AG04450 (cell line): ENCODE data around the gene LAMA5. TPM values are rescaled to one million over a fixed set of nuclear protein-coding genes. Genes with fewer than 3 reads are reported as not detected.

Source experiments
- CTCF ChIA-PET: fragments of 300-600, 350-600 bp; formaldehyde crosslinking; extraction: SDS; loops from one replicate; lab custom pipeline; 2022; ENCODE audit warnings: antibody characterized with exemption, inconsistent platforms; lab: Charles Lee
- POLR2A ChIA-PET: fragments of 350-600 bp; formaldehyde crosslinking; extraction: SDS; loops from one replicate; lab custom pipeline; 2021; ENCODE audit warnings: antibody characterized with exemption, inconsistent platforms; lab: Yijun Ruan, JAX
- DNase-seq: peaks from one replicate; pipeline ENCODE4 v3.0.0-alpha.2; 2011; ENCODE audit warnings: low read depth, low spot score
- H3K27ac ChIP-seq: one replicate; pipeline ENCODE4 v1.5.1; 2012; ENCODE audit warnings: low read depth, low read length, control low read depth
- H3K27me3 ChIP-seq: one replicate; pipeline ENCODE4 v1.6.0; 2012; ENCODE audit warnings: low read length; ENCODE audit not compliant: control insufficient read depth, insufficient read depth
- H3K4me3 ChIP-seq: 2 replicates; pipeline ENCODE4 v1.5.1; 2011; ENCODE audit warnings: mild to moderate bottlenecking, low read depth, low read length, control low read depth
- H3K9me3 ChIP-seq: 2 replicates; pipeline ENCODE4 v1.5.1; 2012; ENCODE audit warnings: low read length; ENCODE audit not compliant: control insufficient read depth, insufficient read depth
- polyA plus RNA-seq: library from polyadenylated mRNA; depleted of rRNA; stranded (reverse); fragments of >200 nt; gene quantifications from 2 replicates; pipeline ENCODE4 v1.2.3, GENCODE V29; 2011
- TF ChIP-seq, protein P1 (sequence below): IDR thresholded peaks from 2 replicates; pipeline ENCODE4 v1.5.1; 2011; ENCODE audit warnings: low read depth, low read length, control low read depth, inconsistent platforms

The LAMA5 gene
- polyA plus RNA-seq, 1 experiment = 1.9 TPM

GRCh38 chr20:62333820-62334595, 33.1 kb downstream of the LAMA5 start:
- Histone ChIP-seq H3K4me3 (no peak overlapping the region), H3K27ac (no peak overlapping the region), H3K27me3 (no peaks in the 10 kb centered on the region), H3K9me3 (no peaks in the 10 kb centered on the region; the same call in 1 of the 2 replicates)
- ChIA-PET POLR2A (no interaction called here), CTCF (no interaction called here)
- no peak for DNase-seq
- TF ChIP-seq, protein P1, sequence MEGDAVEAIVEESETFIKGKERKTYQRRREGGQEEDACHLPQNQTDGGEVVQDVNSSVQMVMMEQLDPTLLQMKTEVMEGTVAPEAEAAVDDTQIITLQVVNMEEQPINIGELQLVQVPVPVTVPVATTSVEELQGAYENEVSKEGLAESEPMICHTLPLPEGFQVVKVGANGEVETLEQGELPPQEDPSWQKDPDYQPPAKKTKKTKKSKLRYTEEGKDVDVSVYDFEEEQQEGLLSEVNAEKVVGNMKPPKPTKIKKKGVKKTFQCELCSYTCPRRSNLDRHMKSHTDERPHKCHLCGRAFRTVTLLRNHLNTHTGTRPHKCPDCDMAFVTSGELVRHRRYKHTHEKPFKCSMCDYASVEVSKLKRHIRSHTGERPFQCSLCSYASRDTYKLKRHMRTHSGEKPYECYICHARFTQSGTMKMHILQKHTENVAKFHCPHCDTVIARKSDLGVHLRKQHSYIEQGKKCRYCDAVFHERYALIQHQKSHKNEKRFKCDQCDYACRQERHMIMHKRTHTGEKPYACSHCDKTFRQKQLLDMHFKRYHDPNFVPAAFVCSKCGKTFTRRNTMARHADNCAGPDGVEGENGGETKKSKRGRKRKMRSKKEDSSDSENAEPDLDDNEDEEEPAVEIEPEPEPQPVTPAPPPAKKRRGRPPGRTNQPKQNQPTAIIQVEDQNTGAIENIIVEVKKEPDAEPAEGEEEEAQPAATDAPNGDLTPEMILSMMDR = no peak

- no peak overlapping the region for H3K4me3 ChIP-seq
- ChIA-PET CTCF (no interaction called here), POLR2A (no interaction called here)
- DNase-seq = no peak
- no peaks in the 10 kb centered on the region; the same call in 1 of the 2 replicates for H3K9me3 ChIP-seq
- H3K27ac ChIP-seq = no peak overlapping the region
- TF ChIP-seq, protein P1 = no peak
- H3K27me3 ChIP-seq = no peaks in the 10 kb centered on the region
Measured at GRCh38 chr20:62332989-62333819, 33.9 kb downstream of the LAMA5 start.

- POLR2A ChIA-PET = no interaction called here
Measured at GRCh38 chr20:62332421-62332820, 34.7 kb downstream of the LAMA5 start.

DNA sequence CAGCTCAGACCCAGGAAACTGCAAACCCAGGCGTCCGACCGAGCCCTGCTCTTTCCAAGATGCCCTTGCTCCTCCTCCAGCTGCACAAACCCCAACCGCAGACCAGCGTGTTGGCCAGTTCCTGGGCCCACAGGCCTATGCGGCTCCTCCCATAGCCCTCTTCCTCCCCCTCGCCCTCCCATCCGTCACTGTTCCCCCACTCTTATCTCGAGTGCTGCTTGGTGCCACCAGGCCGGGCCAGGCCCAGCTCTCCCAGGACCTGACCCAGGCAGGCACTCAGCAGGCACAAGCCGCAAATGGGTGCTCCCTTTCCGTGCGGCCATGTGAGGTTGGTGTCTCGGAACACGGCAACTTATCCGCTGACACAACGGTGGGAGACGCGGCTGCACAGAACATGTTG, 35.8 kb downstream of the LAMA5 start:
- Histone ChIP-seq H3K4me3 (no peak overlapping the region), H3K27ac (no peak overlapping the region), H3K27me3 (no peaks in the 10 kb centered on the region), H3K9me3 (no peaks in the 10 kb centered on the region; the same call in 1 of the 2 replicates)
- POLR2A ChIA-PET = no interaction called here
- CTCF ChIA-PET = no interaction called here
- TF ChIP-seq, protein P1 = no peak
- no peak for DNase-seq

More at GRCh38 chr20:62332421-62332820, 34.7 kb downstream of the LAMA5 start:
- Histone ChIP-seq H3K27me3 (no peaks in the 10 kb centered on the region), H3K27ac (no peak overlapping the region), H3K4me3 (no peak overlapping the region), H3K9me3 (no peaks in the 10 kb centered on the region; the same call in 1 of the 2 replicates)
- CTCF ChIA-PET = no interaction called here
- no peak for DNase-seq
- TF ChIP-seq, protein P1 = no peak
